ENCODE data around the gene NPLOC4. TPM values are rescaled to one million over a fixed set of nuclear protein-coding genes. Genes with fewer than 3 reads are reported as not detected.
A peak's percentile ranks its signal among the peaks of the same experiment; 100 is the strongest.

The NPLOC4 gene
- total and polyA plus RNA-seq, 2 of the 13 experiments (the other 11 are each of a cell fraction or from before 2014, with no cell fraction given) = 57.0 to 97.0 TPM

- TF ChIP-seq ZNF687 (CRISPR knock-in tag; IDR thresholded peaks at IDR 0.05) (peak; percentile 99), ZNF766 (CRISPR knock-in tag; IDR thresholded peaks at IDR 0.05; ENCODE audit: borderline replicate concordance) (peak; percentile 76; the same call in 1 of the 2 replicates), ZNF614 (CRISPR knock-in tag; IDR thresholded peaks at IDR 0.05; ENCODE audit: borderline replicate concordance) (0 out of 2 replicates have a peak, but pooled peaks have one; percentile 17), ATF7 (IDR thresholded peaks at IDR 0.05) (no peak), ATF7 (CRISPR knock-in tag; IDR thresholded peaks at IDR 0.05) (no peak), BCL6 (CRISPR knock-in tag; IDR thresholded peaks at IDR 0.05) (peak; percentile 25; the same call in 1 of the 2 replicates), GABPB1 (CRISPR knock-in tag; IDR thresholded peaks at IDR 0.05) (no peak), RBM39 (IDR thresholded peaks at IDR 0.05; ENCODE audit: low read depth, low read length, poor library complexity, severe bottlenecking) (no peak), MEIS1 (CRISPR knock-in tag; IDR thresholded peaks at IDR 0.05; ENCODE audit: borderline replicate concordance) (peak; percentile 77; the same call in 1 of the 2 replicates), ATF4 (CRISPR knock-in tag; IDR thresholded peaks at IDR 0.05) (no peak), NCOR1 (IDR thresholded peaks at IDR 0.05; ENCODE audit: borderline replicate concordance, low read length) (no peak), ZNF589 (CRISPR knock-in tag; conservative IDR thresholded peaks at IDR 0.05) (no peak), ZNF607 (CRISPR knock-in tag; IDR thresholded peaks at IDR 0.05; ENCODE audit: borderline replicate concordance) (peak; percentile 90), ZNF3 (CRISPR knock-in tag; IDR thresholded peaks at IDR 0.05) (no peak), ZNF878 (CRISPR knock-in tag; IDR thresholded peaks at IDR 0.05) (no peak), ZNF205 (CRISPR knock-in tag; IDR thresholded peaks at IDR 0.05) (peak; percentile 34; the same call in 1 of the 2 replicates), SATB2 (CRISPR knock-in tag; IDR thresholded peaks at IDR 0.05) (no peak)
These were observed 18.6 kb upstream of the NPLOC4 start (continued) for GRCh38 chr17:81655378-81656117.

Measured in HepG2 (cell line).